GM18520 (cell line): ENCODE data around the gene SCG2.

Experiments
- ATAC-seq: cut with Tn5 transposase; IDR thresholded peaks from one replicate; pipeline ENCODE4 v1.9.1; 2021; ENCODE audit not compliant: unreplicated experiment

SCG2 gene, protein sequence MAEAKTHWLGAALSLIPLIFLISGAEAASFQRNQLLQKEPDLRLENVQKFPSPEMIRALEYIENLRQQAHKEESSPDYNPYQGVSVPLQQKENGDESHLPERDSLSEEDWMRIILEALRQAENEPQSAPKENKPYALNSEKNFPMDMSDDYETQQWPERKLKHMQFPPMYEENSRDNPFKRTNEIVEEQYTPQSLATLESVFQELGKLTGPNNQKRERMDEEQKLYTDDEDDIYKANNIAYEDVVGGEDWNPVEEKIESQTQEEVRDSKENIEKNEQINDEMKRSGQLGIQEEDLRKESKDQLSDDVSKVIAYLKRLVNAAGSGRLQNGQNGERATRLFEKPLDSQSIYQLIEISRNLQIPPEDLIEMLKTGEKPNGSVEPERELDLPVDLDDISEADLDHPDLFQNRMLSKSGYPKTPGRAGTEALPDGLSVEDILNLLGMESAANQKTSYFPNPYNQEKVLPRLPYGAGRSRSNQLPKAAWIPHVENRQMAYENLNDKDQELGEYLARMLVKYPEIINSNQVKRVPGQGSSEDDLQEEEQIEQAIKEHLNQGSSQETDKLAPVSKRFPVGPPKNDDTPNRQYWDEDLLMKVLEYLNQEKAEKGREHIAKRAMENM

GRCh38 chr2:223601932-223602666, at the start of gene SCG2:
Gene SCG2 (minus strand): TSS chr2:223602361. CDS start chr2:223599282, 3,079 bp downstream.
- ATAC-seq: peak; percentile 46

DNA sequence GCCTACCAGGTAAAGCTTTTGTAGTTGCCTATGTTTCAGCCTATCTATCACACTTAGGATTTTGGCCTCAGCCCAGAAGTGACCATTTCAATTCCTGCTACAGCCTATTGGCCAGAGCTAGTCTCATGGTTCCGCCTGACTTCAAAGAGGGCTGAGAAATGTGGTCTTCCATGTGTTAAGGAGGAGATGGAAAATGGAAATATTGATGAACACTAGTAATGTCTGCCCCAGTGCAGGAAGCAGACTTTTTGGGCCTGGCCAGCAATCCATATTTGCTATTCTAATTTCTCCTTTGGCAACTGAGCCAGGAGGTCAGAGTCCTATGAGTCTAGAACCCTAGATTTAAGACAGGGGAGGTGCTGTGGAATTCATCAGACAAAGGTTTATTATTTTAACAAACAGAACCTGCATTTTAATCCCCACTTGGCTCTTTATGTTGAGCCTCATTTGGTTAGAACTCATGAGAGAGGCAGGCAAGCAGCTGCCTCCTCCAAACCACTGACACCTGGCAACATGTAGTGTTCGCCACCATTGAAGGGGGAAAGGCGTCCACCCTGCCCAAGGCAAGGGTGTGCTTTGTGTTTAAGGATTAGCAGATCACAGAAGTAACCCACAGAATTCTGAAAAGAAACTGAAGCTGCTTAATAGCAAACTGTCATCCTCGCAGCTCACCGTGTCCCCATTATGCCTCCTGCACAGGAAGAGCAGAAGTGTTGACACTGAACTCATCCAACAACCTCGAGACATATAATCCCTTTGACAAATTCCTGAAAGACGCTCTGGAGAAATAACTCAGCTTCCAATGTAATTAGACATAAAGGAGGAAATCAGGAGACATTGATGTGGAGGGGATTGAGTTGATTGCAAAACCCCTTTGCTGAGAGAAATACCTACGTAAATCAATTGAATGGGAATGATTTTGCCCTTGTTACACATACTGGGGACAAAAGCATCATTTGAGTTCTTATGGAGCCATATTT, 47.7 kb upstream of the SCG2 start:
- ATAC-seq: no peak

DNA sequence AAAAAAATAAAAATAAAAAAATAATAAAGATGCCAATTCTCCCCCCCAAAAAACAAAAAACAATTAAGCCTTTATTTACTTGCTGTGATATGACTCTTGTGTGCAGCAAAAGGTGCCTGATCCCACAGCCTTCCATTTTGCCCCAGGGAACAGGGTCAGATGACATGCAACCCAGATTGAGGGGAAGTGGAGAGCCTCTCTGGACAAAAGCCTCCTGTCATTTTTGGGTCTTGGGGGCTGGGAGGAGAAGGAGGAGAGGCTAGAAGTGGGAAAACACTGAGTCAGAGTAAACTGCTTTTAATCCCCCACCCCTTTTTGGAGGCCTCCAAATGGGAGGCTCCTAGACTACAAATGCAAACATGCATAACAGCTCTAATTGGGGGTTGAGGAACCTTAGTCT, 46.6 kb upstream of the SCG2 start:
- ATAC-seq: no peak

- ATAC-seq: peak; percentile 95
These were observed 45.2 kb upstream of the SCG2 start for GRCh38 chr2:223647258-223647952.

- ATAC-seq: no peak
These were observed 42.0 kb upstream of the SCG2 start for GRCh38 chr2:223644136-223644535.

GRCh38 chr2:223643309-223643708, 41.1 kb upstream of the SCG2 start:
- ATAC-seq: no peak

DNA sequence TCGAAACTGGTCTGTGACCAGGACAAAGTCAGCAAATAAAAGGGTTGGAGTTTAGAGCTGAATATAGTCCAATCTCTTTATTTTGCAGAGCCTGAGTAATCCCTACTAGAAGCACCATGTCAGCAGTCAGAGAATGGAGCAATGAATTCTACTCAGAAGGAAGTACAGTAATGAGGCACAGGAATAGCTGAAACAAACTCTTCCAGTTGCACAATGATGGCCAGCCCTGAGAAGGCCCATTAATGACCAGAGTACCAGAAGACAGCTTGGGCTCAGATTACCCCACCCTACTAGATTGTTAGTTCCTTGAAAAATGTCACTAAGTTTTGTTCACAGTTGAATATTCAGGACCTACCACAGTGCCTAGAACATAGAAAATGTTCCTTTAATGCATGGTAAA, 40.3 kb upstream of the SCG2 start:
- no peak for ATAC-seq

GRCh38 chr2:223641082-223641481, 38.9 kb upstream of the SCG2 start:
- no peak for ATAC-seq

DNA sequence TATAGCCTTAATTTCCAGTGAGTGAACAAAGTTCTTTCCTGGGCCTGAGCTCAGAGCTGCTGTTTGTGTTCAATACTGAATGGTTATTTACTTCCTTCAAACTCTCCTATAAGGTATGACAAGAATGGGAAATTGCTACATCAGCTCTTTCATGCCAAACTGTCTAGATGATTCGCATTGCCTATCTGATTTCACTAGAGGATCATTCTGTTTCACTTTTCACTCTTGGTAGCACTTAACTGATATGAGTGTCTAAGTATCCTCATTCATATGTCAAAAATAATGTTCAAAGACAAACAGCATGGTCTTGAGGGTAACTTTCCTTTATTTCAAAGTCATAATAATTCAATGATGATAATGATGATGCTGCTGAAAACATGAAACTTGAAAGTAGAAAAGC, 32.9 kb upstream of the SCG2 start:
- ATAC-seq: no peak

DNA sequence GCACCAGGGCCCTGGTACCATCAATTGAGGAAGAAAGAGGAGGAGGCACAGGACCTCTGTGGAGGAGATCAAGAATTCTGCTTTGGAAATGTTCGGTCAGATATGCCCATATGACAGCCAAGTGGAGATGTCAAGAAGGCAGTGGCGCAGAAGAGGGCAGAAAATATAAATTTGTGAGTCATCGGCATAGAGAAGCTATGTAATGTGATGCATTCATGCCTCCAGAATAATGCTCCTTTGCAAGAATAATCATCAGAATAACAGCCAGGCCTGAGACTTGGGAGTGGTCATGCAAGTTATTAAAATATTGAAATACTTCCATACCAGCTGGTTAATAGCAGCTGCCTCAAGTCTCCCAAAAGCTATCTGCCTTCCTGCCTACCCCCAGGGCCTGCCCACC, 32.1 kb upstream of the SCG2 start:
- ATAC-seq: no peak

DNA sequence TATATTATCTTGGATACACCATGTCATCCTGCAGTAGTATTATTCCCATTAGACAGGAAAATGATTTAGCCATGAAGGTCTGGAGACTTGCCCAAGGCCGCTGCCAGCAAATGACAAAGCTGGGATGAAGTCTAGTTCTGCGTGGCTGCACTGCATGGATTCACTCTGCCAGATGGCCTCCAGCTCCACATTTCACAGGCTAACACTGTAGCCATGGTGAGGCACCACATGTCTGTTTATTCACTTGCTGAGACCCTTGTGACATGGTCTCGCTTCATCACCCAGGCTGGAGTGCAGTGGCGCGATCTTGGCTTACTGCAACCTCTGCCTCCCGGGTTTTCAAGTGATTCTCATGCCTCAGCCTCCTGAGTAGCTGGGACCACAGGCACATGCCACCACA, 31.5 kb upstream of the SCG2 start:
- no peak for ATAC-seq

DNA sequence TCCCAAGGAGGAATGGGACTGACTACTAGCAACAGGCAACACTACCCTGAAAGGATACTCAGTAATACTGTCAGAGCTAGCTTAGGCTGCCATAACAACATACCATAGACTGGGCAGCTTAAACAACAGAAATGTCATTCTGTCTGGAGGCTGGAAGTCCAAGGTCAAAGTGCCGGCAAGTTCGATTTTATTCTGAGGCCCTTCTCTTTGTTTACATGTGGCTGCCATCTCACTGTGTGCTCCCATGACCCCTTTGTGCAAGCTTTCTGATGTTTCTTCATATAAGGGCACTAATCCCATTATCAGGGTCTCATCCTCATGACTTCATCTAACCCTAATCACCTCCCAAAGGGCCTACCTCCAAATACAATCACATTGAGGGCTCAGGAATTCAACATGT, 30.7 kb upstream of the SCG2 start:
- ATAC-seq: no peak

GRCh38 chr2:223626716-223627115, 24.6 kb upstream of the SCG2 start:
- ATAC-seq: no peak

- no peak for ATAC-seq
These were observed 23.5 kb upstream of the SCG2 start for GRCh38 chr2:223625652-223626051.

DNA sequence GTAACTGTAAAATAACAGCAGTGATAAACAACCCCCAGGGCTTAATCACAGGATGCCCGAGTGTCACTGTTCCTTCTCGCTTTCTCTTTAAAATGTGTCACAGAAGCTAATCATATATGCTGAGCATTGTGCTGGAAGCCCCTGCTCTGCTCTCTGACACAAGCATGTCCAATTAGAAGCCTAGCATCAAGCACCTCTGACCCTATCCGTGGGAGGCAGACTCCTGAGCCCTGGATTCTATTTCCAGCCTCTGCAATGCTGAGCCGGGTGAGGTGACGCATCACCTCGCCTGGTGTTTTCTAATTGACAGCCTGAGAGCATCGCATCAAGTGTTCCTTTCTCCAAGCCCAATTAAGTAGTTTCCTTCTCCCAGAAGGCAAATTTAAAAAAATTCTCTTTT, 19.7 kb upstream of the SCG2 start:
- ATAC-seq: no peak

- no peak for ATAC-seq
These were observed 17.4 kb upstream of the SCG2 start for GRCh38 chr2:223619486-223620129.

DNA sequence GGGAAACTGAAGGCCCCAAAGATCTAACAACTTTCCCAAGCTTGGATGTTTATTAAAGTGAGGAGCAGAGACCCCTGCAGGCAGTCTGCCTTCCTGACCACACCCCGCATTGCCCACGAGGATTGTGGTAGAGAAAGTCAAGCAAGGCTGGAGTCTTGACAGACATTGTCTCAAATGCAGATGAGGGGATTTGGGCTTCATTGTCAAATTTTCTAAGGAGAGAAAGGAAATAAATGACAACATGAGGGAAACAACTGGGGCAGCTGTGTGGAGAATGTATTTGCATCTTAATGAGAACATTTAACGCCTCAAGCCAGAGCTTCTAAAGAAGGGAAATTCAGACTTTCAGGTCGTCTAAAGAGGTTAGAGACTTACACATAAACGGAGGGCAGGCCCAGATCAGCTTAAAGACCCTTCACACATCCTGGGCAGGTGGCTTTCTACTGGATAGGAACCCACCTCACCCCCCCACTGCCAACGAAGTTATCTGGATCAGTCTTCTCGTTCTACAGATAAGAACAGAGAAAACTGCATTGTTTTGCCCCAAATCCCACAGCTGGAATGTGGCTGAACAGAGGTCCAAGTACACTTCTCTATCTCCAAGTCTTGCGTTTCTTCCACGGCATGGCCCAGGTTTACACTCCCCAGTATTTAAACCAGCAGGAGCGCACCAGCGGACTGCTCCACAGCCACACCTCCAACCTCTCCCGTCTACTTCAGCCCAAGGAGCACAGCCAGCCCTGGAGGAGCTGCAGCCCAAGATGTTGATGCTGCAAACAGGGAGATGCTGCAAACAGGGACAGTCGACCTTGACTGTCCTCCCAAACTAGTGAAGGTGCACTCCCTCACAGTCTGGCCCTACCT, 16.2 kb upstream of the SCG2 start:
- ATAC-seq: no peak

DNA sequence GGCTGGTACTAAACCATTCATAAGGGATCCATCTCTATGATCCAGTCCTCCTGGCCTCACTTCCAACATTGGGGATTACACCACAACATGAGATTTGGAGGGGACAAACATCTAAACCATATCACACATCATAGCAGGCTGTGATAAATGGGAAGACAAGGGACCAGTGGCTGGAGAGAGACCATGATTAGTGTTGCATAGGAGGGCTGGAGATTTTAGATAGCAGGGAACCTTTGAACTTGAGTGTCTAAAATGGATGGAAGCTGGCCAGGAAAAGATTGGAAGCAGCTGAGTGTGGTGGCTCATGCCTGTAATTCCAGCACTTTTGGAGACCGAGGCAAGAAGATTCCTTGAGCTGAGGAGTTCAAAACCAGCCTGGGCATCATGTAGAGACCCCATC, 12.4 kb upstream of the SCG2 start:
- ATAC-seq: no peak
